Measurements from ENCODE around the gene SST. TPM values are rescaled to one million over a fixed set of nuclear protein-coding genes. Genes with fewer than 3 reads are reported as not detected.
"Not testable (repeated sequence)": the region's sequence is repeated elsewhere in the genome, so short reads cannot be mapped to it uniquely, and the experiment has no call there.

SST gene
- total RNA-seq, 1 experiment from 2014 or later = not detected

DNA sequence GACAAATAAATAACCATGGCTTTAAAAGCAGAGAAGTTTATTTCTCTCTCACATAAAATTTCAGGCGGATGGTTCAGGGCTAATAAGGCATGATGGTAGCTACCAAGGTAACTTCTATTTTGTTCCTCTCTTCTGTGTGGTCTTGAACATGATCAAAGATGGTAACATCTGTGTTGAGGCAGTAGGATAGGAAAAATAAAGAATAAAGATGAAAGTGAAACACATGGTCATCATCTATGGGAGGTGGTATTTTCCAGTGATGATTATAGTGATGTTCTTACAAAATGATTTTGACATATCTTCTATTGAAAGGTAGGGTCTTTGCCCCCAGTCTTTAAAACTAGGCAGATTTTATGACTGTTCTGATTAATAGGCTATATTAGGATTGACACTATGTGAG, 14.2 kb upstream of the SST start:
- no peak for DNase-seq (ENCODE audit: low spot score)

DNA sequence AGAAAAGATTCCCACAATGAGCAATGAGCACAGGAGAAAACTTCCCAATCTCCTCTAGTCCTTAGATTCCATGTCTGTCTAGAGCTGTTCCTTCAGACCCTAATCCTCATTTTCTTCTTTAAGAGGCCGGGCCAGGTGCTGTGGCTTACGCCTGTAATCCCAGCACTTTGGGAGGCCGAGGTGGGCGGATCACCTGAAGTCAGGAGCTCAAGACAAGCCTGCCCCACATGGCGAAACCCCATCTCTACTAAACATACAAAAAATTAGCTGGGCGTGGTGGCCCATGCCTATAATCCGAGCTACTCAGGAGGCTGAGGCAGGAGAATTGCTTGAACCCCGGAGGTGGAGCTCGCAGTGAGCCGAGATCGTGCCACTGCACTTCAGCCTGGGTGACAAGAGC, 11.6 kb upstream of the SST start:
- not testable (repeated sequence) for DNase-seq (ENCODE audit: low spot score)

DNA sequence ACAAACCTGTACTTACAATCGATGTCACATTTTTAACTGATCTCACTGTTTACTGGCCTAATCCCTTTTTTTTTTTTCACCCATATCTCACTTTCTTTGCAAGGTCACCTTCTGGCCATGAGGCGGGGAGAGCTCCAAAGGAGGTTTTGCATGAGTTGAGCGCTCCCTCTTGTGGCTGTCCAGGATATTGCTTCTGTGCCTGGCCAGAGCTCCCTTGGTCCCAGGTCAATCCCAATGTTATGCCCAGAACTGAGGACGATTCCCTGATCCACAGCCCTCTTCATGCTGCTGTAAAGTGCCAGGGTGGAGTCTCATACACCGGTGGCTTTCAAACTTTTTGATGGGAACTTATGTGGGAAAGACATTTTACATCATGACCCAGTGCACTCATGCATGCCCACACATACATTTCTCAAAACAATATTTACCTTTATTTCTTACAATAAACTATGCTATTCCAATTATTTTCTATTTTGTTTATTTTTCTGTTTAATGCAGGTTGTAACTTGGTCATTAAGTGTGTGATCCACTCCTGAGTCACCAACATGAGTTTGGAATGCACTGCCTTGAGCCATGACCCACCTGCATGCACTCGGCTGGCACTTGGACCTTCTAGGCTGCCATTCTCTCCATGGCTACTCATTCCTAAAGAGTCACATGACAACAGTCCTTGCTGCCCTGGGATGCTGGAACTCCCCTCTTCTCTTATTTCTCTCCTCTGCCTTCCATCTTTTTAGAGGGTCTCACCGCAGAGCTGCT, 9.6 kb upstream of the SST start:
- peak; percentile 87 for DNase-seq (ENCODE audit: low spot score)

DNA sequence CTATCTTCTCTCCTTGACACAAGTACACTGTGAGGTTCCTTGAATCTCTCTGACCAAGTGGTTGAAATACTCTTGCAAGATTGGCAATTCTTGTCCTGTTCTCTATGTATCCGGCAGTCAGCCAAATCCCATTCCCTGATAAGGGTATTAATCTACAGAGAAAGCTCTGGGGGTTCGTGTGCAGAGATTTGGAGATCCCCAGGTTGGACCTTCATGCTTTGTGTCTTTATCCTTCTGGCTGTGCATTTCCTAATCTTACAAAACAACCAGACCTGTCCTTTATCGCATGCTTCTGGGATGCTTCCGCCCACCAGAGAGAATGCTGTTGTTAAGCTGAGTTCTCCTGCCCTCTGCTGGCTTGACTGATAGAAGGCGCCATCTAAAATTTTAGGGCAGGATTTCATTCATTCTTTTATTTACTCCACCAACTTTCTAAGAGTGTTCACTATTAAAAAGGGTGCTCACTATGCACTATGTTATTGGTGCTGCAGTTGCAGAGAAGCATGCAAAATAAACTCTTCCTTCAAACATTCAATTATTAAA, 8.6 kb upstream of the SST start:
- DNase-seq (ENCODE audit: low spot score) = peak; percentile 56

DNA sequence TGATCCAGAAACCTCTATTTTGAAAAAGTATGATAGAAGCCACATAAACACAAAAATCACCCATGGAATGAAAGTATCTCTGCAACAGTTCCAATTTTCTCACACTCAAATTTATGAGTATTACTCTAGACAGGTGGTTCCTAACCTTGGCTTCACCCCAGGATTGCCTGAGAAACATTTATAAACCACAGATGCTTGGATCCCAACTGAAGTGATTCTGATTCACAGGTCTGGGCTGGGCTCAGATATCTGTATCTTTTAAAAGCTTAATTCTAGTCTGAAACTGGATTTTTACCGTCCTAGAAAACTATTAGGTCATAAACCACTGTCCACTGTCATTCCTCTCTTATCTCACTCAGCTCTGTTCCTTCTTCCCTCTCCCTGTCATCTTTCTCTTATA, 7.4 kb upstream of the SST start:
- DNase-seq (ENCODE audit: low spot score) = no peak

DNA sequence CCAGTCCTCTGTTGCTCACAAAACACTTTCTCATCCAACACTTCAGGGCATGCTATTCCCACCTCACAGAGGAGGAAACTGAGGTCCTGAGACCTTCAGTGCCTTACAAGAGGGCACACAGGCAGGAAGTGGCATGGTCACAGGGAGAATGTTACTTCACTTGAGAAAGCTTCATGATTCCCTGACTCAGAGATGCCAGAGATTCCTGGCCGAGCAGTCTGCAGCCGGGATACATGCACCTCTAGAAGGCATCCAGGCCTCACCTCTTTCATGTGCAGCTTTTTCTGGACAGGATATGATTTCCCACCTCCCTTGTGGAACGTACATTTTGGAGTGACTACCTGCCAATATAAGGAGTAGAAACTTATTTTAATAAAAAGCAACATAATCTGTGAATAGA, 2.8 kb upstream of the SST start:
- DNase-seq (ENCODE audit: low spot score) = no peak

DNA sequence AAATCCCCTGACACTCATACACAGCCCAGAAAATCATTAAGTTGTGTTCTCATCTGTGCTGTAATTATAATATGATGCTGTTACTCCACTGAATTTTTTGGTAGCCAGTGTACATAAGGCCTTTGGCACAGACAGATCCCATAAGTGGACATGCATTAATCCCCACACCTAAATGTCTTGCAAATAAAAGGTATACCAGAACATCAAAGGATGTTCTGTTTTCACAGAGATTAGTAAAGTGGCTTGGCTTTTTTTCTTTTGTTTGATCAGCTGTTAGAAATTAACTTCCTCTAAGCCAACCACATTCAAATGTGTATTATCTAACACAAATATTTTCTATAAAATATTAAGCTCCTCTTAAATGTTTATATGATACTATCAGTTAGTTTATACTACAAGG, 2.7 kb downstream of the SST start:
- DNase-seq (ENCODE audit: low spot score) = no peak

DNA sequence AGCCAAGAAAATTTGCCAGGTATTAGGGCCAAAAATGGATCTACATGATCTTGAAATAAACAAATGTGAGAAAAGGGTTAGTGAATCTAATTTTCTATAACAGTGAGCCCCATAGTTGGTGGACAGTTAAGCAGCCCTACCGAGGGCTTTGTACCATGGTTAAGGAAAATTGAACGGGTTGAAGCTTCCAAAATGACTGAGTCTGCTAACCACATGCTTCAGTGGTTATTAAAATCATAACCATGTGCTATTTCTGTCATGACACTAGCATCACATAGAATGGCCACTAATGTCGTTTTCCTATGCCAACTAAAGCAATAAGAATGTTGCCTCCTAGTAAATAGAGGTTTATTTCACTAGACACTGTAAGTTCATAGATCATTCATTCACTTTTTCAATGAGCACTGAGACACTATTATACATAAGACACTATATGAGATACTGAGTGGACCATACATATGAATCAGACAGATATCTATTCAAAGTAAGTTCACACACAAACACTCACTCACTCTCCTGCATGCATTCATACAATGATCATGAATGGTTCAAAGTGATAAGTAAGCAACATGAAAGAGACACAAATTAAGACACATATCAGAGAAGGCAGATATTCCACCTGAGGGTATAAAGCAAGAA, 4.3 kb downstream of the SST start:
- DNase-seq (ENCODE audit: low spot score) = no peak

DNA sequence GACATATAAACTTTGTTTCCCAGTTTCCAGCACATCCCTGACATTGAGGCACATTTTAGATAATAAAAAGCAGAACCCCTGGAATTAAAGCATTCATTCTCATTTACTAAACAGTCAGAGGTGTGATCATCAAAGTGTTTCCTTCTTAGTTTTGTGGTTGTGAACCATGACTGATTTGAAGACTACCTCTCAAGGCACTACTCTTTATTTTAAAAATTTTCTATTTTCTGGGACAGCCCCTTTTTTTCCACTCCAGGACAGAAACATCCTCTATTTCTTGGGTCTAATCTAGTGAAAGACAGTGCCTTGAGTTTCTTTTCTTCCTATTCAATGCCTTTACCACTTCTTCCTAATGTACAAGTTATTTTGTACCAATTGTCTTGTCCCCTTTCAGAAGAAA, 5.2 kb downstream of the SST start:
- no peak for DNase-seq (ENCODE audit: low spot score)

DNA sequence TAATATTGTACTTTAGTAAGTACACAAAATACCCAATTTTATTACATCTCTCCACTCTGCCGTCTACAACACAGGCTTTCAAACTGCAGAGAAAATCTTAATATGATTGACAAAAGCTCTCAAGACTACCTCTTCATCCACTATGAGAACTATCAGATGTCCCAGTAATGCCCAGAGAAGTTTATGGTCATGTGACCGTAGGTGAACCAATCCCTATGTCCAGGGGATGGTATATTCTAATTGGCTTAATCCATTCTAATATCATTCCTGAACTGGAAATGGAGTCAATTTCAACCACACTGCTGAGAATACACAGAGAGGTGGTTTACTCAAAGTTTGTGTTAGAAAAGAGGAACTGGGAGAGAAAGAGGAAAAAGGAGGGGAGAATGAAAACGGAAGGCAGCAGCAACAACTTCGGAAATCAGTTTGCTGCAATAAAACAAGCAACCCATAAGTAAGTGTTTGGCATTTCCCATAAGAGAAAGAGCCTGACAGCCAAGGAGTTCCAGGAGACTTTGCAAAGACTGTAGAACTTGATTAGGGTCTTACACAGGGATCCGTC, 7.3 kb downstream of the SST start:
- DNase-seq (ENCODE audit: low spot score) = no peak

DNA sequence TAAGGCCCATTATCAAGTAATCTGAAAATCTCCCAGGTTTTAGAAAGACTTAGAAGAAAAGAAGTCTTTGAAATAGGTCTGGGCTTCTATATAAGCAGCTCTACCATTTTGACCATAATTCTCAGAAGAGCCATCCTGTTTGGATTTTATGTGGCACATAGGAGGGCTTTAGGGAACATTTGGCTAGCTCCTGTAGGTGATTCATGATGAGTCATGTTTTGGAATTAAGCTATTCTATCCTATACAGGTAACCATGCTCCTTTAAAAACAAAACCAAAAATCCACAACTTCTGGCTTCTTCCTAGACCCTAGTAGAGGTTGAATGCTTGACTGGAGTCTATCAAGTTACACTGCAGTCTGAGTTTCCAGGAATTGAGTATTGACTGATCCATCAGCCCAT, 8.9 kb downstream of the SST start:
- no peak for DNase-seq (ENCODE audit: low spot score)

DNA sequence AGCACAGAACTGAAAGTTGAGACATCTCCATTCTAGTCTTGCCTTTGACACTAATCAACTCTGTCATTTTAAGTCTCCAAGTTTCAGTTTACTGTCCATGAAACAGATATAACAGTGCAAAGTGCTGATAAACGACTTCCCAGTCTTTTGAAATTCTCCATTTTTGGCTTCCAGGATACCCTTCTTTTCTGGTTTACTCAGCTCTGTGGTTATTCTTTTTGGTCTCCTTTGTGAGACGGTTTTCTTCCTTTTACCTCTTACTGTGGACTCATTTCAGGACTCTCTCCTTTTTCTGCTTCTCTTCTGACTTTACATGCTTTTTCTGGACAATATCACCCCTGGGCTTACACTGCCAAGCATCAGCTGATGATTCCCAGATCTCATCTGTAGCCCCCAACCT, 18.9 kb downstream of the SST start:
- DNase-seq (ENCODE audit: low spot score) = no peak

DNA sequence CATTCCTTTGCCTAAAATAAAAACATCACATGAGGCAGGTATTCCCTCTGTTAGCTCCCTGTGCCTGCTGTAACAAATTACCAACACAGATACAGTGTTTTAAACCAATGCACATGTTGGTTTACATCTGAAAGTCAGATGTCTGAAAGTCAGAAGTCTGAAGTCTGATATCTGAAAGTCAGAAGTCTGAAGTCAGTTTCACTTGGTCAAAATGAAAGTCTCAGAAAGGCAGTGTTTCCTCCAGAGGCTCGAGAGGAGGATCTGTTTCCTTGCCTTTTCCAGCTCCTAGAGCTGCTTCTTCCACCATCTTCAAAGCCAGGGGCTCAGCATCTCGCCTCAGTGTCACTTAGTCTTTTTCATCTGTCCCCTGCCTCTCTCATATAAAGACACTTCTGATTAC, 22.0 kb downstream of the SST start:
- no peak for DNase-seq (ENCODE audit: low spot score)

DNA sequence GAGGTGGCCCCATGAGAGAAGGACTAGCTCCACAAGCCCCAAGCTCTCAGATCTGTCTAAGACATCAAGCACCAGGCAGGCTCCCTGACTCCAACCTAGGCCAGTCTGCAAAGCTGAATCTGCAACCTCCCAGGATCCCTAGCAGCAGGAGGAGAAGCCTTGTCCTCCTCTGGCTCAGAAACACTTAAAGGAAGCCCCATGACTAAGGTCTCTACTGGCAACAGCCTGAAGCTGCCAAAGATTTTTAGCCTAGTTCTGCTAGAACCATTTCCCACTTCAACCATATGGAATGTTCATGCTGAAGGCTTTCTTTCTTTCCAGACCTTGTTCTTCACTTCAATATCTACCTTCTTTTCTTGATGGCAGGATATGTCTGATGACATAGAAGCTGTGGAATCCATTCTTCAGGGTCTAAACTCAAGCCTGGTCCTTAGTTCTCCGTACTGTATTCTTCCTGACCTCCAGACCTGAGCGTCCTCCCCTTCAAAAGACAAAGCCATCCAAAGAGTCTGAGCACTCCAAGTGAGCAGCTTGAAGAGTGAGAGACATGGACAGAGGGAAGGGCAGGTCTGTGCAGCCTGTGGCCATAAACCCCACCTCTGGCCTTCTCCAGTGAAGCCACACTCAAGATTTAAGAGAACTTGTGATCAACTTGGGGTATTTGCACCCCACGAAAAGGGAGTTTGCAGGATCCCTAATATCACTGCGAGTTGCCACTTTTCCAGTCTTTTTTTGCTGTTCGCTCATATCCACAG, 23.1 kb downstream of the SST start:
- no peak for DNase-seq (ENCODE audit: low spot score)

DNA sequence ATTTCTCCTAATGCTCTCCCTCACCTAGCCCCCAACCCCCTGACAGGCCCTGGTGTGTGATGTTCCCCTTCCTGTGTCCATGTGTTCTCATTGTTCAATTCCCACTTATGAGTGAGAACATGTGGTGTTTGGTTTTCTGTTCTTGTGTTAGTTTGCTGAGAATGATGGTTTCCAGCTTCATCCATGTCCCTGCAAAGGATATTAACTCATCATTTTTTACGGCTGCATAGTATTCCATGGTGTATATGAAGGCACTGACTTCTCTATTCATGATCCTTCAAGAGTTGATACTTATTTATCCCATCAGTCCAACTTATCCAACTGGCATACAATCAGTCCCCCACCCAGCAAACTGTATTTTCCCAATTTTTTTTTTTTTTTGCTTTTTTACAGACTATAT, 24.8 kb downstream of the SST start:
- DNase-seq (ENCODE audit: low spot score) = not testable (repeated sequence)

DNA sequence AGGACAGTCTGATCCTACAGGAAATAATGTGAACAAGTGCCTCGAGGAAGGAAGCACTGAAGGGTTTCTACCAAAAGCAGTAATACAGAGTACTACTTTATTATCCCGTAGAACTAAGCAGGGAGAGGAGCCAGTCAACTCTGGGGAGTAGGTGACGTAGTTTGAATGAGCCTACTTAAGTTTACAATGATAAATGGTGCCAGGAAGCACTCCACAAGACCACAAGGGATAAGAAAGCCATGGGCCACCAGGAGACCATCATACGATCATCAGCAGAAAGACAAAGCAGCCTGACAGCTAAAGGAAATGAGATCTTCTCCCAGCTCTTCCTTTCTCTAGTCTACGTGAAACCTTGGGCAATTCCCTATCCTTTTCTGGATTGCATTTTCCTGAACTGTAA, 27.3 kb downstream of the SST start:
- no peak for DNase-seq (ENCODE audit: low spot score)

DNA sequence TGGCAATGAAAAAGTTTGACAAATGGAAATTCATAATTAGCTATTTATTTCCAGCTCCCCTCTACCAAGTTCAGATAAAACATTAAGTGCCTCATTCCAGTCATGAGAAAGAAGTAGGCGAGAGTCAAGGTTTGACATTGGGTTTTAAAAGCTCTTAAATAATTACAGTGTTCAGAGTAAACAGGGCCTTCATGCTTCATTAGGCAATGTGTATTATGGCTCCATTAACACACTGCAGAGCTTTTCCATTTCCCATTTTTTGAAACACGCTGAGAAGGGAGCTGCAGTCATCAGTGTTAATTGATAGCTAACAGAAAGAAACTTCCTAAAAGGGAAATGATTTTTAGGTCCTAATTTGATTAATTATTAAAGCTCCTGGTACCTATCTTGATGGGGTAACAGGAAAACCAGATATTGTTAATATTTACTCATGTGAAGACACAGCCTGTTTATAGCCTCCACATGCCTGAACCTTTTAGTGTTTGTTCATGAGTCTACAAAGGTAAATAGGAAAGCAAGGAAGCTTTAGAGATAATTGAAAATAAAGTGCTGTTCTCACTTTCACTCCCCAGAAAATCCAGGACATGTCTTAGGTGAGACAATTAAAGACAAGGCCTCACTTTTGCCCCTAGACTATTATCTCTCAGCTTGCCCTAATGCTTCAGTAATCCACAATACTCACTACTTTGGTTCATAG, 28.7 kb downstream of the SST start:
- no peak for DNase-seq (ENCODE audit: low spot score)

DNA sequence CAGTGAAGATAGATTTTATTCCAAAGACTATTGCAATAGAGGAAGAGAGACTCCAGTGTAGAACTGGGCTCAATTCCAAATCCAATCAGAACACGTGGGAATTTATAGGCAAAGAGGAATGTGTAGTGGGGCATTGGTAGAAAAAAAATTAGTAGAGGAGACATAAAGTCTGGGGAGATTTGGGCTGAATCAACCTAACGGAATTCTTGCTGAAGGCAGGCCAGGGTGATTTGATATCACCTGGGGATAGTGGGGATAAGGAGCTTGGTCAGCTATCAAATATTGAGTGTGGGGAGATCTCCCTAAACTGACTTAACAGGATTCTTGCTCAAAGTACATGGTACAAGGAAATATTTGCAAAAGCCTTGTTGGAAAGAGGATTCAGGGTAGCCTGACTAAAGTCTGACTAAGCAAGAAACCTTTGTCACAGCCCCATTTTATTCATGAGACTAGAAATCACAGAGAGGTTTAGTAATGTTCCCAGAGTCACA, 29.6 kb downstream of the SST start:
- DNase-seq (ENCODE audit: low spot score) = no peak

DNA sequence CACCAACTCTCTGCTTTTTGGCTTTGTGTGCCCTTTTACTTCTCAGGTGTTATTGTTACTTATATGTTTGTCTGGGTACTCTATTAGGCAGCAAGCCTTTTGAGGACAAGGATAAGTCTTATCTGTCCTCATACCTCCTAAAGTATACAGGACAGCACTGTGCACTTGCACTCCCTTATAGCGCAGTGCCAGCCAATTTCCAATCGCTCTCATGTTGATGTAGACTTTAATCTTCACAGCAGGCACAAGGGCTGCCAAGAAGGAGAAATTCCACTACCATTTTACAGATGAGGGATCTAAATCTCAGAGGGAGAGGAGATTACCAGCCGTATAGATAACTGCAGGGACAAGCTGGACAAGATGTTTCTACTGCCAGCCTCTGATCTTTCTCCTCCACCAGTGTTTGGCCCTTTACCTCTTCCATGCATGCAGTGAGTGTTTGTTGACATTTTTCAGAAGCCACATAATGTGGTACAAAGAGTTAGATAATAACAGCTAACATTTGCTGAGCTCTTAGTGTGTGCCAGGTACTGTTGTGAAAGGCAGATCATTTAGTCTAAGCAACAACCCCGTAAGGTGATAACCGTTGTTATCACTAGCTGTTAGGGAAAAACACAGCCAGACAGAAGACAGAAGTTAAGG, 30.1 kb downstream of the SST start:
- DNase-seq (ENCODE audit: low spot score) = no peak

DNA sequence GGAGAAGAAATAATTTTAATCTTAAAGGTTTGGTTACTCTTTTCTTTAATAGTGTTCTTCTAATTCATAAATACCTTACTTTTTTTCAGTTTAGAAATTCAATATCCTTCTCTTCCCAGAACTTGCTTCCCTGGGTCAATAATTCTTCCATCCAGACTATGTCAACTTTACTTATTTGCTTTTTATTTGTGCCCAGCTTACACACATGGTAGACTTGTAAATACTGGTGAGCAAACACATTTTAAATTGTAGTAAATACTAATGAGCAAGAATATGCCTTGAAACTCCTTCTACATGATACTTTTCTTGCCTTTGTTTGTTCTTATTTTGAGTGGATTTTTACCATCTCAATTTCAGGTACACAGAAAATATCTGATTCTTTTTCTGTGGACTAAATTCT, 33.7 kb downstream of the SST start:
- no peak for DNase-seq (ENCODE audit: low spot score)

DNA sequence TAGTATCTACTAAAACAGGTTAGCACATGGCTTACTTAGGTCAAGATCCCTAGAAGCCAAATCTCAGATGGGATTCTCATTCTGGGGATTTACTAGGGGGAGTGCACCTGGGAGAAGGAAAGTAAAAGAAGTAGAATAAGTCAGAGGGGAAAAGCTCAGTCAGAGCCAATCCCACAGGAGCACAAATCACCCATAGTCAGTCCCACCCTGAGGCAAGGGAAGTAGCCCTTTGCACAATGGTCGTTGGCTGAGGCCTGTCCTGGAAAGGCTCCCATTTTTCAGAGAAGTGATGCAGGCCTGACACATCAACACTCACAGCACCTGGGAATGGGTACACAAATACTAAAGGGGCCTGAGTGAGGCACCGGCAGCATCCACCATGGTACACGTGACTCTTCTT, 39.8 kb downstream of the SST start:
- no peak for DNase-seq (ENCODE audit: low spot score)

Data from HT-29 (cell line).